GM21528 (cell line): ENCODE data around the gene DSC2.
"Not testable (repeated sequence)": the region's sequence is repeated elsewhere in the genome, so short reads cannot be mapped to it uniquely, and the experiment has no call there.

Source experiments
- ATAC-seq: cut with Tn5 transposase; IDR thresholded peaks from one replicate; pipeline ENCODE4 v1.9.1; 2021; ENCODE audit warnings: mild to moderate bottlenecking, moderate library complexity; ENCODE audit not compliant: unreplicated experiment, low FRiP score

DSC2 gene

GRCh38 chr18:31102025-31102684 is at the start of gene DSC2:
Gene DSC2, minus strand, starts transcription at chr18:31102421. Its CDS starts 450 bp downstream, at chr18:31101971.
- no peak for ATAC-seq

- ATAC-seq = no peak
These were observed 47.1 kb upstream of the DSC2 start for GRCh38 chr18:31149351-31149750.

DNA sequence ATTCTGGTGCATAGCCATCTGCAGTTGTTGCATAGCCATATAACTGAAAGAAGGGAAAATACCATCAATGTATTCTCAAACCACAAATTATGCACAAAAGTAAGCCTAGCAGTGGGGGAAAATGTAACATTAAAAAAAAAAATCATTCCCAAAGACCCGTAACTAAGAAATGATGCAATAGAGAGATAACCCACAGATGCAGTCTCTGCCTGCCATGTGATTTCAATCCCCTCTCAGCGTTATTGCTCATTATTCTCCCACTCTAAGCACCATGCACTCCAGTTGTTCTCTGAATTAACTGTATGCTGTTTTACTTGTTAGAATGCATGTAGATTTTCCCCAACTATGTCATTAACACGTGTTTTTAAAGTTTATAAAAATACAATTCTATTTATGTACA is 46.4 kb upstream of the DSC2 start:
- ATAC-seq = no peak

- no peak for ATAC-seq
These were observed 44.6 kb upstream of the DSC2 start for GRCh38 chr18:31146809-31147208.

GRCh38 chr18:31143025-31143424 is 40.8 kb upstream of the DSC2 start:
- ATAC-seq = no peak

GRCh38 chr18:31138709-31139108 is 36.5 kb upstream of the DSC2 start:
- ATAC-seq = no peak

- ATAC-seq = no peak
These were observed 32.8 kb upstream of the DSC2 start for GRCh38 chr18:31134988-31135529.

- no peak for ATAC-seq
These were observed 27.3 kb upstream of the DSC2 start for GRCh38 chr18:31129398-31130115.

DNA sequence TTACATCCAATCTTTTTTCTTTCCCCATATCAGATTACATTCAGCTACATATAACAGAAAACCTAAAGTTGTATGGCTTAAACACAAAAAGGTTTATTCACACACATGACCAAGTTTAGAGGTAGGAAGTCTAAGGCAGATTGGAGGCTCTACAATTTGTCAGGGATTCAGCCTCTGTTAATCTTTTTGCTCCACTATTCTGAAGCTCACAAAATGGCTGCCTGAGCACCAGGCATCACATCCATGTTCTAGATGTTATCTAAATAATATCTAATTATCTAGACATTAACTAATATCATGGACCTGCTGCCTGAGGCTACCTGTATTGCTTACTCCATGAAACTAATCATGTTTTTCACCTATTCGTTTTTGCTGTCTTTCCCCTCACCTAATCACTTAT is 23.7 kb upstream of the DSC2 start:
- no peak for ATAC-seq

DNA sequence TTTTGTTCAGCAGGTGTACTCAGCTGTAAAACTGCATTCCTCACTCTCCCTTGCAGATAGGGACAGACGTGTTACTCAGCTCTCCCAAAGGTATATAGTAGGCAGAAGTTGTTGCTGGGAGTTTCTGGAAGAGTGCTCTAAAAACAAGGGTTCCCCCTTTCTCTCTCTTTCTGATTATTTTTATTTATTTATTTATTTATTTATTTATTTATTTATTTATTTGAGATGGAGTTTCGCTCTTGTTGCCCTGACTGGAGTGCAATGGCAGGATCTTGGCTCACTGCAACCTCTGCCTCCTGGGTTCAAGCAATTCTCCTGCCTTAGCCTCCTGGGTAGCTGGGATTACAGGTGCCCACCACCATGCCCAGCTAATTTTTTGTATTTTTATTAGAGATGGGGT is 20.9 kb upstream of the DSC2 start:
- not testable (repeated sequence) for ATAC-seq

GRCh38 chr18:31120594-31120993 is 18.4 kb upstream of the DSC2 start:
- ATAC-seq = no peak

GRCh38 chr18:31116853-31117595 is 14.8 kb upstream of the DSC2 start:
- no peak for ATAC-seq

DNA sequence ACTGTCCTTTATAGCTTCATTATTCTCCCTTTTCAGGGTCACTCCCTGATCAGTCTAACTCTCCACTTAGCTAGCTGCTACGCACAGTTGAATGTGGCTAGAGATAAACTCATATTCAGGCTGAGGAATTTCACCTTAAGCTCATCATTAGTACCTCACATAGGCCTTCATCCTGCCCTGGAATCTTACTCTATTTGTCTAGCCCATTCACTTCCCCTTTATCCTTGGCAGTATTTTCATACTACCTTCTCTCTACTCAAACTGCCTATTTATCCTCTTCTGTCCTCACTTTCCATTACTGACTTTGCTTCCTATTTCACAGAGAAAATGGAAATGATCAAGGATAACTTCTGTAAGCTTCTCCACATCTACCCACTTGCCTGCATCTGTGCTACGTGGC is 10.6 kb upstream of the DSC2 start:
- no peak for ATAC-seq

DNA sequence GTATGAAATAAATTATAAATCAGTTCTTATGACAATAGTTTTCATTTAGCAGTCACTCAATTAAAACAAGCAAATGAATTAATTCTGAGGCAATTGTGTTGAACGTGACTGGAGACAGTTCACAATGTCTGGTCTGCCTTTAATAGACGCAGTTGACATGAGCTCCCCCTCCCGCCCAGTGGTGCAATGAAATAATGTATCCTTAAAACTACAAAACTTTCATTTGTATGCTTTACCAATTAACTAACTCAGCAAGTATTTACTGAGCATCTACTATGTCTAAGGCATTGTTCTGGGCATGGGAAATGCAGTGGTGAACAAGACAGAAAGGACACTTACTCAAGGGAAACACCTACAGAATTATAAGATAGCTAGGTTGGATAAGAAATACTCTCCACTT is 3.5 kb upstream of the DSC2 start:
- ATAC-seq = no peak

- ATAC-seq = no peak
These were observed 2.2 kb upstream of the DSC2 start for GRCh38 chr18:31104444-31104843.

DNA sequence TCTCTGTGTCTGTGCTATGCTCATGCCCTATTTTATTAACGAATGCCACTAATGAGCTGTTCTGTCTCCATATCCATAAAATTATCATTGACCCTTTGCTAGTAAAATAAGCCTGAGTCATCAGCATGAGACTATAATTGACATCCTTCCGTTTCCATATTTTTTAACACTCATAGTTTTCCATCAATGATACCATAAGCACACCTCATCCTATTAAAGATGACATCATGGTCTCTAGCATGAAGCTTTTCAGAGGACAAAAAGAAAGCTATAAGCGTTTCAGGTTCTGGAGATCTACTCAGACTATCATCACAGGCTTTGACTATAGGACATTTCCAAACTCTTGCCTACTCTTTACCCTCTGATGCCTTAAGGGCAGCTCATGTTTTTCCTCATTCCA is 1.2 kb upstream of the DSC2 start:
- ATAC-seq = no peak

DNA sequence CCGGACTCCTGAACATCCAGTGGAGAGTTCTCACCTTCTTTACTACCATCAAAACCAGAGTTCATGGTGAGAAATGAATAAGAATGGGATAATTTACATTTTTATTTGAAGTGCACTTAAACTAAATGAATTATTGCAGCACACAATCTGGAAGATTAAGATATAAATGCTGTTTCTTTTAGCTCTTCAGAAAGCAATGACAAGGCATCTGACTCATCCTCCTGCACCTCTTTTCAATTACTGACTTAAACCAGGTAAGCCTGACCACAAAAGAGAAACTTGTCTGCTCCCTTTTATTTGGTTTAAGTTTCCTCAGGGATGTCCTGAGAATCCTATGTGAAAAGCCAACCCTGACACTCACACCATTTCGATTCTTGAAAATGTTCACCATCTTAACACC is 720 bp upstream of the DSC2 start:
- ATAC-seq = no peak

DNA sequence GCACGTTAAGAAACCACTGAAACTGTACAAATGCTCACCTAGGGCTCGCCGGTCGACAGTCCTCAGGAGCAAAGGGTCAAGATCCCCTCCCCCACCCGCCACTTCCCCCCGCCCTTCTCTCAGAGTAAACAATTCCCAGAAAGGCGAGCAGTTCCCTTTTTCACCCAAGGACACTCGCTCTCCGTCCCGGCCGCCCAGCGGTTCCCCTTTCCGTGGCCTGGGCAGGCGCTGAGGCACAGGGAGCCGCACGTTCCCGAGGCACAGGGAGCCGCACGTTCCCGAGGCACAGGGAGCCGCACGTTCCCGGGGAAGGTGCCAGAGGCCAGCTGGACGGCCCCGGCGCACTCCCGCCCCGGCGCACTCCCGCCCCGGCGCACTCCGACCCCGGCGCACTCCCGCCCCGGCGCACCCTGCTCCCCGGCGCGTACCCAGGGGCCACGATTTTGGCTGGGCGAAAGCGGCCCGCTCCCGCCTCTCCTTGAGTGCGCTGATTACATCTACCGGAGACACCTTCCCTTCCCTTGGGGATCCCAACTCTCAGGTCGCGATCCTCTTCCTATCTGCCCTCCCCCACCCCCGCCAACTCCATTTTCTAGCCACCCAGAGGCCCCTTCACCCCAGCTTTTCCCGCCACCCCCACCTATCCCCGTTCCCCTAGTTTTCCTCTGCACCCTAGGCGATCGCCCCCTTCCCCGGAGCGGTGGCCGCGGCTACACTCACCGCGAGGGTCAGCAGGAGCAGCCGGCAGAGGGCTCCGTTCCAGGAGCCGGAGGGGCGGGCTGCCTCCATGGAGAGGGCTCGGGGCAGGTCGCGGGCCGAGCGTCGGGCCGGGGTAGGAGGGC is 817 bp downstream of the DSC2 start:
- ATAC-seq = no peak

DNA sequence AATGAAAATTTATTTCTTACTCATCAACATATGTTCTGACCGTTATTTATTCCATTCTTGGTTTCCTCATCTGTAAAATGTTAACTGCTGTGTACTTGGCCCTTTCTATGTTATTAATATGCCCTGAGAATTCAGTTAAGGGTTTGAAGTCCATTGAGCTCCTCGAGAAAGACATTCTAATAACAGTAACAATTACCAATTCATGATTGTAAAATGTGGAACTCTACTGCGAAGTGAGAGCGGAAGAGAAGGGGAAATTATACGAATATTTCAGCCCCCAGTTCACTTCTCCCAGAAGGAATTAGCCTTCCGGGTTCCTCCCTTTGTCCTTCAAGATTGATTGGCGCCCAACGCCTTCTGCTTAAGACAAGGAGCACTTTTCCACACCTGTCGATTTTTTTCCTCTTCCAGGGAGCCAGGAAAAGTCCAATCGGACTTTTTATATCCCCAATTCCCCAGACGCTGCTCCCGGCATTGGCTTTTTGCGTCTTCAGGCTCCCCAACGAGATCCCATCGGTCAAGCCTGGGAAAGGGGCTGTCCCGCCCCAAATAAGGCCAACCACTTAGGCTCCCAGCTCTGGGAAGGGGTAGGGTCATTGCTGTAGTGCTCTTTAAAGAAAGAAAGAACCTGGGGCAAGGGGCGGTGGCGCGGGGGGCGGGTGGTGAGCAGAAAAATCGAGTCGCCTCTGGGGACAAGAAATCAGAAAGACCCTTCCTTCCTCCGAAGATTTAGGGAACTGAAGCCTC is 1.6 kb downstream of the DSC2 start:
- ATAC-seq = no peak
